ENCODE results near the gene TKTL1. TPM values are rescaled to one million over a fixed set of nuclear protein-coding genes. Genes with fewer than 3 reads are reported as not detected.

The TKTL1 gene
- total and polyA plus RNA-seq, 2 of the 4 experiments (the other 2 are of a cell fraction), result not detected

- WGBS, 2 experiments (ENCODE audit: extremely low coverage in 2 of 2, insufficient read length in 1 of 2), result 100% methylated on average over 1 of the region's 6 CpGs; no CpG with 5 or more reads in 1 of the 2 experiments
- ChIA-PET CTCF (no interaction called here), POLR2A (ENCODE audit: unreplicated experiment) (no interaction called here)
- intact Hi-C loops (cut with micrococcal nuclease), result no loop called here
- H2AK5ac ChIP-seq (ENCODE audit: low read depth, low read length), result no peak overlapping the region
- no peak overlapping the region for H2AFZ ChIP-seq (replicated peaks; ENCODE audit: low read length, poor library complexity)
- H3K4me3 ChIP-seq (ENCODE audit: insufficient read depth, low read depth, low read length), result no peak overlapping the region
- H2AK9ac ChIP-seq (replicated peaks; ENCODE audit: low read depth, low read length, poor library complexity), result no peak overlapping the region
- dilution Hi-C loops (cut with HindIII; ENCODE audit: low sequenced_read_pairs, unreplicated experiment), result no loop called here
- no peaks in the 10 kb centered on the region; the same call in 1 of the 2 replicates for H4K20me1 ChIP-seq (ENCODE audit: insufficient read depth, low read length)
- no peak overlapping the region for H3K18ac ChIP-seq (ENCODE audit: low read depth, low read length)
- in situ Hi-C loops (cut with MboI; ENCODE audit: low sequenced_read_pairs), result no loop called here
- H3K4ac ChIP-seq (ENCODE audit: low read depth, low read length), result no peak overlapping the region
- H3K9ac ChIP-seq (ENCODE audit: low read depth, low read length), result no peak overlapping the region
- no peak overlapping the region for H2BK120ac ChIP-seq (ENCODE audit: low read depth, low read length)
- no peak overlapping the region for H2BK5ac ChIP-seq (ENCODE audit: low read depth, low read length, poor library complexity, severe bottlenecking)
- peaks cover 19% of the 10 kb centered on the region for H3K27me3 ChIP-seq (ENCODE audit: control insufficient read depth, insufficient read depth, low read length)
- ATAC-seq (ENCODE audit: low read depth) (no peak), DNase-seq (no peak)
- no peak overlapping the region for H4K5ac ChIP-seq (ENCODE audit: low read depth, low read length)
- no peaks in the 10 kb centered on the region for H3K79me1 ChIP-seq (ENCODE audit: low read depth in 1 of 2, low read length in 2 of 2)
- no peak overlapping the region for H3K27ac ChIP-seq (ENCODE audit: insufficient read depth, low read length)
- BruUV-seq (replicated peaks), result no TSS peak
- no peak for TF ChIP-seq MAZ (IDR thresholded peaks at IDR 0.05; ENCODE audit: borderline replicate concordance, low read depth, low read length)
- TF ChIP-seq RAD21 (IDR thresholded peaks at IDR 0.05; ENCODE audit: low read length), result no peak
- no peak for TF ChIP-seq RFX5 (IDR thresholded peaks at IDR 0.05; ENCODE audit: low read depth, low read length)
- TF ChIP-seq, protein P1, sequence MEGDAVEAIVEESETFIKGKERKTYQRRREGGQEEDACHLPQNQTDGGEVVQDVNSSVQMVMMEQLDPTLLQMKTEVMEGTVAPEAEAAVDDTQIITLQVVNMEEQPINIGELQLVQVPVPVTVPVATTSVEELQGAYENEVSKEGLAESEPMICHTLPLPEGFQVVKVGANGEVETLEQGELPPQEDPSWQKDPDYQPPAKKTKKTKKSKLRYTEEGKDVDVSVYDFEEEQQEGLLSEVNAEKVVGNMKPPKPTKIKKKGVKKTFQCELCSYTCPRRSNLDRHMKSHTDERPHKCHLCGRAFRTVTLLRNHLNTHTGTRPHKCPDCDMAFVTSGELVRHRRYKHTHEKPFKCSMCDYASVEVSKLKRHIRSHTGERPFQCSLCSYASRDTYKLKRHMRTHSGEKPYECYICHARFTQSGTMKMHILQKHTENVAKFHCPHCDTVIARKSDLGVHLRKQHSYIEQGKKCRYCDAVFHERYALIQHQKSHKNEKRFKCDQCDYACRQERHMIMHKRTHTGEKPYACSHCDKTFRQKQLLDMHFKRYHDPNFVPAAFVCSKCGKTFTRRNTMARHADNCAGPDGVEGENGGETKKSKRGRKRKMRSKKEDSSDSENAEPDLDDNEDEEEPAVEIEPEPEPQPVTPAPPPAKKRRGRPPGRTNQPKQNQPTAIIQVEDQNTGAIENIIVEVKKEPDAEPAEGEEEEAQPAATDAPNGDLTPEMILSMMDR (conservative IDR thresholded peaks at IDR 0.05; ENCODE audit: low read depth, low read length), result no peak
- TF ChIP-seq CEBPB (IDR thresholded peaks at IDR 0.05; ENCODE audit: low read depth, low read length), result no peak
- TF ChIP-seq SMC3 (IDR thresholded peaks at IDR 0.05; ENCODE audit: low read depth, low read length), result no peak
- no peak for TF ChIP-seq BHLHE40 (IDR thresholded peaks at IDR 0.05; ENCODE audit: low read depth, low read length)
- no peak for TF ChIP-seq NFE2L2 (IDR thresholded peaks at IDR 0.05; ENCODE audit: low read depth, low read length)
- TF ChIP-seq ELK1 (IDR thresholded peaks at IDR 0.05; ENCODE audit: borderline replicate concordance, low read depth, low read length), result no peak
- no peak for TF ChIP-seq RCOR1 (IDR thresholded peaks at IDR 0.05; ENCODE audit: insufficient replicate concordance, low read length)
- TF ChIP-seq POLR2A (IDR thresholded peaks at IDR 0.05; ENCODE audit: low read depth, low read length), result no peak
- no peak for TF ChIP-seq FOS (IDR thresholded peaks at IDR 0.05; ENCODE audit: low read depth, low read length)
- no peak for TF ChIP-seq MAFK (IDR thresholded peaks at IDR 0.05; ENCODE audit: low read depth, low read length)
- no peak for TF ChIP-seq MXI1 (IDR thresholded peaks at IDR 0.05; ENCODE audit: borderline replicate concordance, low read depth, low read length)
- TF ChIP-seq CHD1 (IDR thresholded peaks at IDR 0.05; ENCODE audit: low read depth, low read length), result no peak
- TF ChIP-seq USF2 (IDR thresholded peaks at IDR 0.05; ENCODE audit: low read depth, low read length), result no peak
- peaks cover 2% of the 10 kb centered on the region; the same call in 1 of the 2 replicates for H3K9me3 ChIP-seq (ENCODE audit: control insufficient read depth, insufficient read depth, low read length)
- no peaks in the 10 kb centered on the region for H3K36me3 ChIP-seq (ENCODE audit: control insufficient read depth, insufficient read depth, low read length)
- H3K56ac ChIP-seq (ENCODE audit: extremely low read depth, insufficient read depth, low read length), result no peak overlapping the region
- no peak overlapping the region for H2BK20ac ChIP-seq (ENCODE audit: low read depth, low read length)
- no peak overlapping the region for H3K23ac ChIP-seq (ENCODE audit: low read depth, low read length)
- no peak overlapping the region for H4K8ac ChIP-seq (ENCODE audit: low read depth in 2 of 2, low read length in 2 of 2)
- peaks cover 1% of the 10 kb centered on the region; the same call in 1 of the 2 replicates for H3K4me1 ChIP-seq (ENCODE audit: control insufficient read depth, insufficient read depth, low read length)
- H3K14ac ChIP-seq (replicated peaks; ENCODE audit: low read depth, low read length), result no peak overlapping the region
- H3K4me2 ChIP-seq (ENCODE audit: low read depth, low read length), result no peak overlapping the region
- no peak overlapping the region for H4K91ac ChIP-seq (ENCODE audit: insufficient read depth, low read depth, low read length)
- H2BK15ac ChIP-seq (ENCODE audit: low read depth, low read length), result no peak overlapping the region
- no peaks in the 10 kb centered on the region for H3K9me1 ChIP-seq (ENCODE audit: insufficient read depth, low read length)
These were observed 38.3 kb downstream of the TKTL1 start for GRCh38 chrX:154333837-154334271.
